ENCODE data around the gene PML. TPM values are rescaled to one million over a fixed set of nuclear protein-coding genes. Genes with fewer than 3 reads are reported as not detected.

The PML gene
- total RNA-seq, 2 donors from 2014 or later = 26.5 to 28.9 TPM

DNA sequence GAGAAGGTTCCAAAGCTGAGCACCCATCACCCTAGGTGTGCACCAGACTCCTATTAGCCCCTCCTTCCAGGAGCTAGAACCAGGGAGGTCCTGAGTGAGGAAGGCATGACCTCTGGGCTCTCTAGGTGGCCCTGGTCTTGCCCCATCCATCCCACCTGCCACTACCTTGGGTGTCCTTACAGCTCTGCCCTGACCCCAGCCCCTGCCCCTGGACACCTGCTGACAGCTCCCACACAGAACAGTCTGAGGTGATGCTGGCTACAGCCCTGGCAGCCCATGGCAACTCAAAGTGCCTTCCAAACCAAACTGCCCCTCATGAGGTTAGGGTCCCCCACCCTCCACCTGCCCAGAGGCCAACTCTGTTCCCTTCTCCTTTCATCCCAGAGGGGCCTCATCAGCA lies 50.7 kb downstream of the PML start:
- Histone ChIP-seq H3K27me3 (ENCODE audit: control insufficient read depth, insufficient read depth, low read length, poor library complexity, severe bottlenecking) (no peaks in the 10 kb centered on the region), H3K9ac (ENCODE audit: extremely low read depth, low read length, poor library complexity, severe bottlenecking) (no peak overlapping the region), H3K4me1 (ENCODE audit: control insufficient read depth, insufficient read depth, low read length) (no peaks in the 10 kb centered on the region), H3K4me3 (ENCODE audit: low read length) (no peak overlapping the region), H3K36me3 (ENCODE audit: control insufficient read depth, insufficient read depth, low read length) (no peaks in the 10 kb centered on the region), H3K9me3 (ENCODE audit: control insufficient read depth, low read length) (no peaks in the 10 kb centered on the region), H3K27ac (ENCODE audit: low read depth, low read length) (no peak overlapping the region)
- Mint-ChIP-seq H3K27ac (no peak overlapping the region), H3K4me3 (no peak overlapping the region), H3K36me3 (ENCODE audit: low read depth) (no peaks in the 10 kb centered on the region), H3K4me1 (peaks cover 3% of the 10 kb centered on the region), H3K9me3 (no peaks in the 10 kb centered on the region), H3K27me3 (ENCODE audit: insufficient read depth) (peaks cover 3% of the 10 kb centered on the region)
- TF ChIP-seq, protein P1, sequence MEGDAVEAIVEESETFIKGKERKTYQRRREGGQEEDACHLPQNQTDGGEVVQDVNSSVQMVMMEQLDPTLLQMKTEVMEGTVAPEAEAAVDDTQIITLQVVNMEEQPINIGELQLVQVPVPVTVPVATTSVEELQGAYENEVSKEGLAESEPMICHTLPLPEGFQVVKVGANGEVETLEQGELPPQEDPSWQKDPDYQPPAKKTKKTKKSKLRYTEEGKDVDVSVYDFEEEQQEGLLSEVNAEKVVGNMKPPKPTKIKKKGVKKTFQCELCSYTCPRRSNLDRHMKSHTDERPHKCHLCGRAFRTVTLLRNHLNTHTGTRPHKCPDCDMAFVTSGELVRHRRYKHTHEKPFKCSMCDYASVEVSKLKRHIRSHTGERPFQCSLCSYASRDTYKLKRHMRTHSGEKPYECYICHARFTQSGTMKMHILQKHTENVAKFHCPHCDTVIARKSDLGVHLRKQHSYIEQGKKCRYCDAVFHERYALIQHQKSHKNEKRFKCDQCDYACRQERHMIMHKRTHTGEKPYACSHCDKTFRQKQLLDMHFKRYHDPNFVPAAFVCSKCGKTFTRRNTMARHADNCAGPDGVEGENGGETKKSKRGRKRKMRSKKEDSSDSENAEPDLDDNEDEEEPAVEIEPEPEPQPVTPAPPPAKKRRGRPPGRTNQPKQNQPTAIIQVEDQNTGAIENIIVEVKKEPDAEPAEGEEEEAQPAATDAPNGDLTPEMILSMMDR (conservative IDR thresholded peaks at IDR 0.05) = no peak
- DNase-seq = no peak

DNA sequence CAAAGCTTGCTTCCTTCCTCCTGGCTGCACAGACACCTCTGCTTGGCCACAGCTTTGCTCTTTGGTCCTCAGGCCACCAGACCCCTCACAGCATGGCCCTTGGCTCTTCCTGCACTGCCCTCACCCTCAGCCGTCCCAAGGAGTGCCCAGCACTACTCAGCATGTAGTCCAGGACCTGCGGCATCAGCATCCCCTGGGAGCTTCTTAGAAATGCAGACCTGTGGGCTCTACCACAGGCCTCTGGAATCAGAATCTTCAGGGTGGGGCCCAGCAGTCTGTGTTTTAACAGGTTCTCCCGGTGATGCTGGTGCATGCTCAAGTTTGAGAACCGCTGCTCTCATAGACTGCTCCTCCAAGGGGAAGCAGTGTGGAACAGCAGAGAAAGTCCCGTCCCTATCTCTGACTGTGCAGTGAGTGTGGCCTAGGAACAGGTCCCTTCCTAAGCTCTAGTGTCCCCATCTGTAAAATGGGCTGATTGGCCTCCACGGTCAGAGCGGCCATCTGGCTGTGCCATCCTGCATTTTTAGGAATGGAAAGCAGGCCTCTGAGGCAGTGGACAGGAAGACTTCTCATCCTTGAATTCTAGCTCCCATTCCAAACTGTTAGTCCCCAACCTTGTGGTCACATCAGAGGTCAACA lies 51.2 kb downstream of the PML start:
- WGBS, 2 experiments (ENCODE audit: insufficient coverage in 1 of 2, insufficient read length in 1 of 2) = 85 to 87% methylated on average over 5 to 7 of the region's 7 CpGs
- H3K36me3 ChIP-seq (ENCODE audit: control insufficient read depth, insufficient read depth, low read length) = no peaks in the 10 kb centered on the region
- peaks cover 3% of the 10 kb centered on the region for H3K27me3 Mint-ChIP-seq (ENCODE audit: insufficient read depth)

DNA sequence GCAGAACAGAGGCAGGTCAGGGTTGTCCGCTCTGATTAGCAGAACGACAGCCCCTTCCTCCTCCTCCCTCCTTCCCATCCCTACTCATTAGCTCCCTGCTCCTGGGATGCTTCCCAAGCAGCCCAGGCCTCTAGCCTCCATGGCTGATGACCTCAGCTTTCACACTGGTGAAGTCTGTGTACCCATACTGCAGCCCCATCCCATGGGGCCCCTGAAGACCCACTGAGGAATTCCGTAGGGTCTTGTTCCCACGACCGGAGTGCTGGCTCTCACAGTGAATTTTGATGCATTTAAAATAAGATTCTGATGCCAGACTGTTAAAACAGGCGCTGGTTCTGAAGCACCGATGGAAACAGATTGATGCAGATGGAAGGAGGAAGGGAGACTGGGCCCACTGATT lies 51.8 kb downstream of the PML start:
- no peak for DNase-seq
- H3K27ac Mint-ChIP-seq = no peak overlapping the region
- Histone ChIP-seq H3K36me3 (ENCODE audit: control insufficient read depth, insufficient read depth, low read length) (no peaks in the 10 kb centered on the region), H3K4me3 (ENCODE audit: low read length) (no peak overlapping the region), H3K9ac (ENCODE audit: extremely low read depth, low read length, poor library complexity, severe bottlenecking) (no peak overlapping the region), H3K27ac (ENCODE audit: low read depth, low read length) (no peak overlapping the region), H3K27me3 (ENCODE audit: control insufficient read depth, insufficient read depth, low read length, poor library complexity, severe bottlenecking) (no peaks in the 10 kb centered on the region), H3K9me3 (ENCODE audit: control insufficient read depth, low read length) (no peaks in the 10 kb centered on the region), H3K4me1 (ENCODE audit: control insufficient read depth, insufficient read depth, low read length) (no peaks in the 10 kb centered on the region)
- H3K27me3 Mint-ChIP-seq (ENCODE audit: insufficient read depth) = peaks cover 3% of the 10 kb centered on the region
- H3K9me3 Mint-ChIP-seq = no peaks in the 10 kb centered on the region
- TF ChIP-seq, protein P1 (conservative IDR thresholded peaks at IDR 0.05) = no peak
- 87 to 96% methylated on average over 5 to 7 of the region's 7 CpGs for WGBS, 2 experiments (ENCODE audit: insufficient coverage in 1 of 2, insufficient read length in 1 of 2)
- H3K4me1 Mint-ChIP-seq = peaks cover 3% of the 10 kb centered on the region
- H3K4me3 Mint-ChIP-seq = no peak overlapping the region
- no peaks in the 10 kb centered on the region for H3K36me3 Mint-ChIP-seq (ENCODE audit: low read depth)

More for the DNA sequence above, 51.2 kb downstream of the PML start:
- TF ChIP-seq, protein P1 (conservative IDR thresholded peaks at IDR 0.05) = no peak
- H3K9me3 ChIP-seq (ENCODE audit: control insufficient read depth, low read length) = no peaks in the 10 kb centered on the region
- H3K27ac ChIP-seq (ENCODE audit: low read depth, low read length) = no peak overlapping the region
- Mint-ChIP-seq H3K4me3 (no peak overlapping the region), H3K9me3 (no peaks in the 10 kb centered on the region), H3K36me3 (ENCODE audit: low read depth) (no peaks in the 10 kb centered on the region), H3K4me1 (peaks cover 3% of the 10 kb centered on the region), H3K27ac (no peak overlapping the region)
- H3K27me3 ChIP-seq (ENCODE audit: control insufficient read depth, insufficient read depth, low read length, poor library complexity, severe bottlenecking) = no peaks in the 10 kb centered on the region
- H3K4me1 ChIP-seq (ENCODE audit: control insufficient read depth, insufficient read depth, low read length) = no peaks in the 10 kb centered on the region
- no peak for DNase-seq
- H3K9ac ChIP-seq (ENCODE audit: extremely low read depth, low read length, poor library complexity, severe bottlenecking) = no peak overlapping the region
- H3K4me3 ChIP-seq (ENCODE audit: low read length) = no peak overlapping the region
